Mammary epithelial cell (primary cell): ENCODE results near the gene PMM1.

ENCODE experiments used
- CTCF ChIP-seq, 2 donors: IDR thresholded peaks in 1 of 2; conservative IDR thresholded peaks in 1 of 2; 2 replicates each; pipeline ENCODE4 v1.5.1; 2011 to 2012; ENCODE audit warnings: inconsistent platforms in 2 of 2, low read length in 2 of 2, mild to moderate bottlenecking in 2 of 2, control low read depth in 1 of 2, low read depth in 1 of 2; ENCODE audit not compliant: insufficient read depth in 1 of 2; ENCODE audit errors: extremely low read depth in 1 of 2
- EZH2 ChIP-seq: IDR thresholded peaks from 2 replicates; pipeline ENCODE4 v1.6.1; 2012; ENCODE audit warnings: low read length, inconsistent platforms, borderline replicate concordance

GRCh38 chr22:41534219-41534618, 55.4 kb downstream of the PMM1 start:
- TF ChIP-seq CTCF (conservative IDR thresholded peaks at IDR 0.05 in 1 of 2, IDR thresholded peaks at IDR 0.05 in 1 of 2; ENCODE audit: extremely low read depth in 1 of 2, insufficient read depth in 1 of 2, low read depth in 1 of 2, low read length in 2 of 2), result no peak
- no peak for TF ChIP-seq EZH2
